MM.1S (cell line): ENCODE data around the gene FLYWCH1.

Experiments used
- DNase-seq: peaks from one replicate; pipeline ENCODE4 v3.0.0-alpha.2; 2015
- H2AFZ ChIP-seq: fragments of 300-600 bp; sonication (generic); 2 replicates; pipeline ENCODE4 v1.6.0; 2016; ENCODE audit warnings: antibody characterized with exemption, low read length
- H3F3A ChIP-seq: fragments of 300-600 bp; sonication (generic); 2 replicates; pipeline ENCODE4 v1.6.1; 2016; ENCODE audit warnings: mild to moderate bottlenecking, antibody characterized with exemption, low read length, moderate library complexity, mixed read lengths; ENCODE audit not compliant: insufficient read depth
- H3K27ac ChIP-seq: fragments of 300-600 bp; sonication (generic); 2 replicates; pipeline ENCODE4 v1.5.1; 2016; ENCODE audit warnings: mild to moderate bottlenecking, low read length
- H3K27me3 ChIP-seq: fragments of 300-600 bp; sonication (generic); replicated peaks from 2 replicates; pipeline ENCODE4 v1.6.0; 2016; ENCODE audit warnings: low read length; ENCODE audit not compliant: insufficient read depth
- H3K36me3 ChIP-seq: fragments of 300-600 bp; sonication (generic); replicated peaks from 2 replicates; pipeline ENCODE4 v1.6.1; 2016; ENCODE audit warnings: mild to moderate bottlenecking, low read length, mixed read lengths; ENCODE audit not compliant: insufficient read depth
- H3K4me1 ChIP-seq: fragments of 300-600 bp; sonication (generic); 2 replicates; pipeline ENCODE4 v1.6.1; 2016; ENCODE audit warnings: low read length, mixed read lengths
- H3K4me2 ChIP-seq: fragments of 300-600 bp; sonication (generic); 2 replicates; pipeline ENCODE4 v1.6.0; 2016; ENCODE audit warnings: low read depth, low read length
- H3K4me3 ChIP-seq: fragments of 300-600 bp; sonication (generic); 2 replicates; pipeline ENCODE4 v1.5.1; 2016; ENCODE audit warnings: low read length, mixed read lengths
- H3K79me2 ChIP-seq: fragments of 300-600 bp; sonication (generic); 2 replicates; pipeline ENCODE4 v1.6.1; 2016; ENCODE audit warnings: mixed run types, low read length, mixed read lengths
- H3K9ac ChIP-seq: fragments of 300-600 bp; sonication (generic); 2 replicates; pipeline ENCODE4 v1.6.1; 2016; ENCODE audit warnings: low read length, mixed read lengths
- H3K9me2 ChIP-seq: fragments of 300-600 bp; sonication (generic); replicated peaks from 2 replicates; pipeline ENCODE4 v1.6.1; 2016; ENCODE audit warnings: mild to moderate bottlenecking, low read length, mixed read lengths; ENCODE audit not compliant: insufficient read depth
- H3K9me3 ChIP-seq: fragments of 300-600 bp; sonication (generic); replicated peaks from 2 replicates; pipeline ENCODE4 v1.6.1; 2016; ENCODE audit warnings: mild to moderate bottlenecking, low read length, mixed read lengths; ENCODE audit not compliant: insufficient read depth
- H4K20me1 ChIP-seq: fragments of 300-600 bp; sonication (generic); 2 replicates; pipeline ENCODE4 v1.6.1; 2016; ENCODE audit warnings: mild to moderate bottlenecking, low read length, moderate library complexity, mixed read lengths; ENCODE audit not compliant: insufficient read depth
- EZH2 ChIP-seq: fragments of 300-600 bp; sonication (generic); optimal IDR thresholded peaks from 2 replicates; pipeline ENCODE3; 2017; ENCODE audit warnings: low read depth, mild to moderate bottlenecking, antibody characterized with exemption, low read length, mixed read lengths
- EZH2phosphoT487 ChIP-seq: fragments of 300-600 bp; sonication (generic); IDR thresholded peaks from 2 replicates; pipeline ENCODE4 v1.6.1; 2018; ENCODE audit warnings: antibody characterized with exemption, low read length
- TF ChIP-seq, protein P1 (sequence below): fragments of 300-600 bp; sonication (generic); IDR thresholded peaks from 2 replicates; pipeline ENCODE4 v1.5.1; 2016; ENCODE audit warnings: antibody characterized with exemption, low read length, mixed read lengths

The FLYWCH1 gene

DNA sequence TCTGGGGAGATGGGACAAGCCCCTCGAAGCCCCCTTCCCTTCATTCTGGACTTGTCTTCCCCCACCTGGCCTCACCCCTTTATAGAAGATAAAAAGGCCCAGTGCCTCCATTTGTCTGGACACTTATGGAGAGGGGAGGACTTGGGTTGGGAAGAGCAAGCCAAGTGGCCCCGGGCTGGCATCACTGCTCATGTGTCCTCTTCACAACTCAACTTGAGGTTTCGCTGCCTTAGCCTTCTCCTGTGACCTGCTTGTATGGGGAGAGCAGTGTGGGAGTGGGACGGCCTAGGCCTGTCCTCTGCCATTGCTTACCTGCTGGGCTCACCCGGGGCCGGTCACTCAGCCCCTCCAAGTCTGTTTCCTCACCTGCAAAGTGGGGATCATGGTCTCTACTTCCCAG, 58.8 kb downstream of the FLYWCH1 start:
- H3F3A ChIP-seq: peaks cover 20% of the 10 kb centered on the region; the same call in 1 of the 2 replicates
- peaks cover 33% of the 10 kb centered on the region for H3K79me2 ChIP-seq
- no peak for DNase-seq
- H3K27ac ChIP-seq: peak overlapping the region; percentile 66; the same call in 1 of the 2 replicates
- H3K9ac ChIP-seq: peak overlapping the region; percentile 94
- H3K4me2 ChIP-seq: peak overlapping the region; percentile 86
- TF ChIP-seq EZH2 (no peak), EZH2phosphoT487 (no peak)
- TF ChIP-seq, protein P1, sequence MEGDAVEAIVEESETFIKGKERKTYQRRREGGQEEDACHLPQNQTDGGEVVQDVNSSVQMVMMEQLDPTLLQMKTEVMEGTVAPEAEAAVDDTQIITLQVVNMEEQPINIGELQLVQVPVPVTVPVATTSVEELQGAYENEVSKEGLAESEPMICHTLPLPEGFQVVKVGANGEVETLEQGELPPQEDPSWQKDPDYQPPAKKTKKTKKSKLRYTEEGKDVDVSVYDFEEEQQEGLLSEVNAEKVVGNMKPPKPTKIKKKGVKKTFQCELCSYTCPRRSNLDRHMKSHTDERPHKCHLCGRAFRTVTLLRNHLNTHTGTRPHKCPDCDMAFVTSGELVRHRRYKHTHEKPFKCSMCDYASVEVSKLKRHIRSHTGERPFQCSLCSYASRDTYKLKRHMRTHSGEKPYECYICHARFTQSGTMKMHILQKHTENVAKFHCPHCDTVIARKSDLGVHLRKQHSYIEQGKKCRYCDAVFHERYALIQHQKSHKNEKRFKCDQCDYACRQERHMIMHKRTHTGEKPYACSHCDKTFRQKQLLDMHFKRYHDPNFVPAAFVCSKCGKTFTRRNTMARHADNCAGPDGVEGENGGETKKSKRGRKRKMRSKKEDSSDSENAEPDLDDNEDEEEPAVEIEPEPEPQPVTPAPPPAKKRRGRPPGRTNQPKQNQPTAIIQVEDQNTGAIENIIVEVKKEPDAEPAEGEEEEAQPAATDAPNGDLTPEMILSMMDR: no peak
- no peaks in the 10 kb centered on the region for H4K20me1 ChIP-seq
- no peaks in the 10 kb centered on the region for H3K27me3 ChIP-seq
- H3K9me3 ChIP-seq: no peaks in the 10 kb centered on the region
- H2AFZ ChIP-seq: peak overlapping the region; percentile 40; the same call in 1 of the 2 replicates
- H3K4me3 ChIP-seq: peak overlapping the region; percentile 100
- no peaks in the 10 kb centered on the region for H3K9me2 ChIP-seq
- peaks cover 13% of the 10 kb centered on the region for H3K4me1 ChIP-seq
- H3K36me3 ChIP-seq: no peaks in the 10 kb centered on the region; the same call in 1 of the 2 replicates

DNA sequence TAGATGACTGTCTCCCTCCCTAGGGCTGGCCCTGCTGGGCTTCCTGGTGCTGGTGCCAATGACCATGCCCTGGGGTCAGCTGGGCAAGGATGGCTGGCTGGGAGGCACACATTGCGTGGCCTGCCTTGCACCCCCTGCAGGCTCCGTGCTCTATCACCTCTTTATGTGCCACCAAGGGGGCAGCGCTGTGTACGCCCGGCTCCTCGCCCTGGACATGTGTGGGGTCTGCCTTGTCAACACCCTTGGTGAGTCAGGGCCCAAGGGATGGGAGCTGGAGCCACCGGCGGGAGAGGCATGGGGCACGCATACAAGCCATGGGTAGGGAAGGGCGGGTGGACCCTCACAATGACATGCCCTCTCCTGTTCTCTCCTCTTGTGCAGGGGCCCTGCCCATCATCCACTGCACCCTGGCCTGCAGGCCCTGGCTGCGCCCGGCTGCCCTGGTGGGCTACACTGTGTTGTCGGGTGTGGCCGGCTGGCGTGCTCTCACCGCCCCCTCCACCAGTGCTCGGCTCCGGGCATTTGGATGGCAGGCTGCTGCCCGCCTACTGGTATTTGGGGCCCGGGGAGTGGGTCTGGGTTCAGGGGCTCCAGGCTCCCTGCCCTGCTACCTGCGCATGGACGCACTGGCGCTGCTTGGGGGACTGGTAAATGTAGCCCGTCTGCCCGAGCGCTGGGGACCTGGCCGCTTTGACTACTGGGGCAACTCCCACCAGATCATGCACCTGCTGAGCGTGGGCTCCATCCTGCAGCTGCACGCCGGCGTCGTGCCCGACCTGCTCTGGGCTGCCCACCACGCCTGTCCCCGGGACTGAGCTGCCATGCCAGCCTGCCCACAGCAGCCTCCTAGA, 59.6 kb downstream of the FLYWCH1 start:
- H3K4me3 ChIP-seq: no peak overlapping the region
- peak overlapping the region; percentile 94; the same call in 1 of the 2 replicates for H3K9ac ChIP-seq
- H3K4me1 ChIP-seq: peaks cover 6% of the 10 kb centered on the region
- TF ChIP-seq, protein P1: no peak
- TF ChIP-seq EZH2phosphoT487: no peak
- no peak for TF ChIP-seq EZH2
- H3K9me3 ChIP-seq: no peaks in the 10 kb centered on the region
- H3K36me3 ChIP-seq: no peaks in the 10 kb centered on the region; the same call in 1 of the 2 replicates
- no peak for DNase-seq
- H2AFZ ChIP-seq: no peak overlapping the region
- H3K4me2 ChIP-seq: peak overlapping the region; percentile 86
- H3K9me2 ChIP-seq: no peaks in the 10 kb centered on the region
- peaks cover 19% of the 10 kb centered on the region for H3F3A ChIP-seq
- H3K27ac ChIP-seq: no peak overlapping the region
- peaks cover 33% of the 10 kb centered on the region for H3K79me2 ChIP-seq
- no peaks in the 10 kb centered on the region for H4K20me1 ChIP-seq
- H3K27me3 ChIP-seq: no peaks in the 10 kb centered on the region

GRCh38 chr16:2971985-2972784, 60.5 kb downstream of the FLYWCH1 start:
- H3K4me2 ChIP-seq: no peak overlapping the region
- no peak overlapping the region for H2AFZ ChIP-seq
- no peaks in the 10 kb centered on the region; the same call in 1 of the 2 replicates for H3K36me3 ChIP-seq
- peaks cover 33% of the 10 kb centered on the region for H3K79me2 ChIP-seq
- no peaks in the 10 kb centered on the region for H3K27me3 ChIP-seq
- H3K27ac ChIP-seq: no peak overlapping the region
- H3K9me2 ChIP-seq: no peaks in the 10 kb centered on the region
- H3K9me3 ChIP-seq: no peaks in the 10 kb centered on the region
- peaks cover 19% of the 10 kb centered on the region for H3F3A ChIP-seq
- H3K4me1 ChIP-seq: peaks cover 6% of the 10 kb centered on the region
- DNase-seq: no peak
- no peaks in the 10 kb centered on the region for H4K20me1 ChIP-seq
- no peak overlapping the region for H3K9ac ChIP-seq
- H3K4me3 ChIP-seq: no peak overlapping the region
- TF ChIP-seq, protein P1: no peak
- no peak for TF ChIP-seq EZH2phosphoT487
- no peak for TF ChIP-seq EZH2
